Measurements from ENCODE around the gene TFDP3.
A peak's percentile ranks its signal among the peaks of the same experiment; 100 is the strongest.

Gene TFDP3

DNA sequence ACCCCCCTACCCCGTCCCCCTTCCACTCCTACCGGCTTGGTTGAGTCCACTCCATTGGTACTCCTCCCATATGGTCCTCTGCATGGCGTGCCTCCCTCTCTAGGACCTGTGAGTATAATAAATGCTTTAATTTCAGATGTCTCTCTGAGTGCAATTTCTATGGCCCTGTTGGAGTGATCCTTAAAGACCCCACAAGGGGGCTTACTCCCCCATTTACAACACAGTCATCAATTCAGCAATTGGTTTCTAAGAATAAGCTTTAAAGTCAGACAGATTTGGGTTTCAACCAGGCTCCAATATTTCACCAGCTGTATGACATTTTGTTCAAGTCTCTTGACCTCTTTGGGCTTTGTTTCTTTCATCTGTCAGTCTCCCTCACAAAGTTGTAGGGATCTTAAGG is 38.7 kb downstream of the TFDP3 start:
- TF ChIP-seq, protein P1, sequence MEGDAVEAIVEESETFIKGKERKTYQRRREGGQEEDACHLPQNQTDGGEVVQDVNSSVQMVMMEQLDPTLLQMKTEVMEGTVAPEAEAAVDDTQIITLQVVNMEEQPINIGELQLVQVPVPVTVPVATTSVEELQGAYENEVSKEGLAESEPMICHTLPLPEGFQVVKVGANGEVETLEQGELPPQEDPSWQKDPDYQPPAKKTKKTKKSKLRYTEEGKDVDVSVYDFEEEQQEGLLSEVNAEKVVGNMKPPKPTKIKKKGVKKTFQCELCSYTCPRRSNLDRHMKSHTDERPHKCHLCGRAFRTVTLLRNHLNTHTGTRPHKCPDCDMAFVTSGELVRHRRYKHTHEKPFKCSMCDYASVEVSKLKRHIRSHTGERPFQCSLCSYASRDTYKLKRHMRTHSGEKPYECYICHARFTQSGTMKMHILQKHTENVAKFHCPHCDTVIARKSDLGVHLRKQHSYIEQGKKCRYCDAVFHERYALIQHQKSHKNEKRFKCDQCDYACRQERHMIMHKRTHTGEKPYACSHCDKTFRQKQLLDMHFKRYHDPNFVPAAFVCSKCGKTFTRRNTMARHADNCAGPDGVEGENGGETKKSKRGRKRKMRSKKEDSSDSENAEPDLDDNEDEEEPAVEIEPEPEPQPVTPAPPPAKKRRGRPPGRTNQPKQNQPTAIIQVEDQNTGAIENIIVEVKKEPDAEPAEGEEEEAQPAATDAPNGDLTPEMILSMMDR (IDR thresholded peaks at IDR 0.05; ENCODE audit: extremely low read depth, insufficient read depth, missing control alignments), result no peak
- no peak for DNase-seq (ENCODE audit: low spot score)

DNA sequence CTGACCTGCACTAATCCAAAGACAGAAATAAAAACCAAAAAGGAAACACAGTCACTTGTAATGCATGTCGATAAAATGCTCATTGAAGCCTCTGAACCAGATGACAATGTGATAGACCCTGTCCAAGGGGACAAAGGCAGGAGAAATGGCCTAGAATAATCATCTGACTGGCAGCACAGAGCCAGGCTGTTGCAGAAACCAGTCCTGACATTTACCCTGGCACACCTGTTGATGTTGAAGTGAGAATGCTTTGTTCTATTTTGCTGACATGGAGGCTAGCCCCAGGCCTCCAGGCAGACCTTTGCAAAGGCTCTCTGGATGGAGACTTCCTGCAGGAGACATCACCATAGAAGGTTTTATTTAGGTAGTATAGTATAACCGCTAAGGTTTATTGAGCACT is 41.0 kb downstream of the TFDP3 start:
- TF ChIP-seq, protein P1 (IDR thresholded peaks at IDR 0.05; ENCODE audit: extremely low read depth, insufficient read depth, missing control alignments), result no peak
- in situ Hi-C loops (cut with MboI; ENCODE audit: low pct_unique_long_range_greater_than_20kb, low sequenced_read_pairs, unreplicated experiment), result no loop called here
- no peak for DNase-seq (ENCODE audit: low spot score)

More for the DNA sequence above, 38.7 kb downstream of the TFDP3 start:
- in situ Hi-C loops (cut with MboI; ENCODE audit: low pct_unique_long_range_greater_than_20kb, low sequenced_read_pairs, unreplicated experiment), result no loop called here

DNA sequence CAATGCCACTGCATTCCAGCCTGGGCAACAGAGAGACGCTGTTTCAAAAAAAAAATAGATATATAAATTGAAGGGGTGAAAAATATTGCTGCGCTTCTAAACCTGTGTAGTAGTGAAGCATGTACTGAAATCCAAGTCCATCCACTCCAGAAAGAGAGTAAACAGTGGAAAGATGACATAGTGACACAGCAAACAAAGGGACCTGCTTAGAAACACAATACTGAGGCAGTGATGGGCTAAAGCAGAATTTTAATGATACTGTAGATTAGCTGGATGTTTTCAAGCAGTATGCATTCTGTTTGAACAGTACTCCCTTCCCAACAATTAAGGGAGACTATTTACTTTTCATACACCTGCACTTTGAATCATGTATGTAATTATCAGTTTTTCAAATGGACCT is 42.5 kb downstream of the TFDP3 start:
- DNase-seq (ENCODE audit: low spot score), result no peak
- in situ Hi-C loops (cut with MboI; ENCODE audit: low pct_unique_long_range_greater_than_20kb, low sequenced_read_pairs, unreplicated experiment), result no loop called here
- TF ChIP-seq, protein P1 (IDR thresholded peaks at IDR 0.05; ENCODE audit: extremely low read depth, insufficient read depth, missing control alignments), result no peak

DNA sequence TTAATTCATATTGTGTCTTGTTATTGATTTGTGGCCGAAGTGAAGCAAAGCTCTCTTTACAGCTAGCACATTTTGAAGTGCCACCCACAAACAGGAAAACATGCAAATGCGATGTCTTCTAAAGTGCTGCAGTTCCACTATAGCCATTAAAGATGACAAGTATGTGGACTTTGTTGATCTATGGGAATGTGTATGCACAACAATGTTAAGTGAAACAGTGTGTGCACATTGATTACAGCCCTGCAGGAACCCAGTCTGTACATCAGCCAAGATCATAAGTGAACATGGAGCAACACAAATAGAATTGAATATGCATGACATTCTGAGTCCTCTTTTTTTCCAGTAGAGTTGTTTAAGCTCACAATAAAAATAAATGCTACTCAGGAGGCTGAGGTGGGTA is 43.0 kb downstream of the TFDP3 start:
- in situ Hi-C loops (cut with MboI; ENCODE audit: low pct_unique_long_range_greater_than_20kb, low sequenced_read_pairs, unreplicated experiment), result no loop called here

DNA sequence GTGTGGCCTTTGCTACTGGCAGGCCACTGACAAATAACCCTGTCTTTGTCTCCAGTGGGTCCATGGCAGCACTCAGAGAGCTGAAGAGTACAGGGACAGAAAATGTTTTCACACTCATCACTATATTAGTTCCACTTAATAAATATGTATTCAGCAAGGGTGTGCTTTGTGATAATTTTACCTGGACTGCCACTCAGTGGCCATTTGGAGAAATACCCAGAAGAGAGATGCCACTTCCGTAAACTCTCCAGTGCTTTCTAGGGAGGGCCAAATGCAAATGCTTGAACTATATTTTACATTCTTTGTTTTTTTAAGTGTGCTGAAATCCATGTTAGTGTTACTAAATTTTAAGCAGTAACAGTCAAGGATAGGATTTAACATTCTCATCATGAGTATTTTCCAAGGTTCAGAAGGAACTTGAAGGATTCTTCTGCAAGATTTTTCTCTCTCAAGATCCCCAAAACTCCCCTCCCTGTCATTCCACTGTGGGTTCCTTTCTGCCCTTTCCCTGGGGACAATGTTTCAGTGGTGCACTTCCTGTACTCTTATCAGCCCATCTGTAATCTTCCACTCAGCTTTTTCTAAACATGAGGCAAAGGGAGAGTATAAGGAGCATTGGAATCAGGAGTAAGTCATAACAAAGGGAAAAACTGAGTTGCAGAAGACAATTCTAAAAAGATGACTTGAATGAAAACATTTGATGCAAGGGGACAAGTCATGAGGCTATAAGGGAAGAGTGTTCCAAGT is 46.0 kb downstream of the TFDP3 start:
- in situ Hi-C loops (cut with MboI; ENCODE audit: low pct_unique_long_range_greater_than_20kb, low sequenced_read_pairs, unreplicated experiment), result no loop called here
- DNase-seq (ENCODE audit: low spot score), result peak; percentile 10
- TF ChIP-seq, protein P1 (IDR thresholded peaks at IDR 0.05; ENCODE audit: extremely low read depth, insufficient read depth, missing control alignments), result peak; percentile 25

More for the DNA sequence above, 43.0 kb downstream of the TFDP3 start:
- TF ChIP-seq, protein P1 (IDR thresholded peaks at IDR 0.05; ENCODE audit: extremely low read depth, insufficient read depth, missing control alignments), result no peak
- DNase-seq (ENCODE audit: low spot score), result no peak
